HUDEP-2 (cell line): ENCODE results near the gene NEURL1B.

ENCODE experiments used
- DNase-seq, 76 experiments: peaks; one replicate each; lab custom pipeline; 2025; ENCODE audit not compliant: unreplicated experiment in 76 of 76; lab: John Stamatoyannopoulos, UW

Gene NEURL1B

GRCh38 chr5:172608773-172609172 is 32.3 kb upstream of the NEURL1B start:
- DNase-seq = no peak

DNA sequence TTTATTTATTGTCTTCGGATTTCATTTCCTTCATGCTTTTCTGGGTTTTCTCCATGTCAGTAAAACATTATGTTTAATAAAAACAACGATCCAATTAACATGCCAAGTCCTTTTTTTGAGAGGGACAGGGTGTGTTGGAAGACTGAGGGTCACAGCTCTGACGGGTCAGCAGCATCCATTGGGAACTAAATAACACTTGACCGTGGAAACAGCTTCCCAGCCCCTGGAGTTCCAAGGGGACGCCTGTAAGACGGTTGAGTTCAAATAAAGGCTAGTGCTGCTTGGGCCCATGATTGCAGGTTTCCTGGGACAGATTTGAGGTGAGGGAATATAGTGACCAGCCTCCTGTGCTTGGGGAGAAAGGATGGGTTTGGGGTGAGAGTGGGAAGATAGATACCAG is 30.4 kb upstream of the NEURL1B start:
- DNase-seq = no peak

GRCh38 chr5:172611913-172612312 is 29.1 kb upstream of the NEURL1B start:
- DNase-seq = no peak

GRCh38 chr5:172612771-172613170 is 28.3 kb upstream of the NEURL1B start:
- DNase-seq = no peak

DNA sequence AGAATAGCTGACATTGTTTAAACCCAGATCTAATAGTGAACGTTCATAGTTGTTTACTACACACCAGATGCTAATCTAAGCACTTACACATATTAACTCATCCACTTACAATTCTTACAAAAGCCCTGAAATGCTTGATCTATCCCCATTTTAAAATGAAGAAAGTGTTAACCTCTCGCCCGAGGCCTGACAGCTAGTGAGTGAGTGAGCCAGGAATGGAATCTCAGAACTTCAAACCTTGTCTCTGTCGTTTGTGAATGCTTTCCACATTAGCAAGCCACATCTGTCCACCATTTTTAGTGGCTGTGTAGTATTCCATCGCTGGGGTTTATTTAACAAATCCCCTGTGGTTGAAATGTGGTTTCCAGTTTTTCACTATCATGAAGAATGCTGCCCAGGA is 24.9 kb upstream of the NEURL1B start:
- no peak for DNase-seq

DNA sequence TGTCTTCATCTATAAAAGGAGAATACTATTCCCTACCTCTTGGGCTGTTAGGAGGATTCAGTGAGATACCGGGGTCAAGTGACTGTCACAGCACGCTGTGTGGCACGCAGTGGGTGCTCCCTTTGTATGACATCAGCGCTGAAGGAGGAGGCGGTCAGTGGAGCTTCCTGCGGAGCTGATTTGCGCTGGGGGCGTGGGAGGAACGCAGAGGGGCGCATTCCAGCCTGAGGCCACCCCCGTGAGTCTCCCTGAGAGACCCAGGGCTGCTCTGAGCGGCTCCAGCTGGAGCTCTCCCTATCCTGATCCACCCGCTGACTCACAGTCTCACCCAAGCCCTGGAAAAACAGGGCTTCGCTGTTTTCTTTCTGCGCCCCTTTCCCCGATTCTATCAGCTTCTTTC is 24.3 kb upstream of the NEURL1B start:
- DNase-seq = no peak

- DNase-seq = no peak
Measured at GRCh38 chr5:172617817-172618216, 23.2 kb upstream of the NEURL1B start.

DNA sequence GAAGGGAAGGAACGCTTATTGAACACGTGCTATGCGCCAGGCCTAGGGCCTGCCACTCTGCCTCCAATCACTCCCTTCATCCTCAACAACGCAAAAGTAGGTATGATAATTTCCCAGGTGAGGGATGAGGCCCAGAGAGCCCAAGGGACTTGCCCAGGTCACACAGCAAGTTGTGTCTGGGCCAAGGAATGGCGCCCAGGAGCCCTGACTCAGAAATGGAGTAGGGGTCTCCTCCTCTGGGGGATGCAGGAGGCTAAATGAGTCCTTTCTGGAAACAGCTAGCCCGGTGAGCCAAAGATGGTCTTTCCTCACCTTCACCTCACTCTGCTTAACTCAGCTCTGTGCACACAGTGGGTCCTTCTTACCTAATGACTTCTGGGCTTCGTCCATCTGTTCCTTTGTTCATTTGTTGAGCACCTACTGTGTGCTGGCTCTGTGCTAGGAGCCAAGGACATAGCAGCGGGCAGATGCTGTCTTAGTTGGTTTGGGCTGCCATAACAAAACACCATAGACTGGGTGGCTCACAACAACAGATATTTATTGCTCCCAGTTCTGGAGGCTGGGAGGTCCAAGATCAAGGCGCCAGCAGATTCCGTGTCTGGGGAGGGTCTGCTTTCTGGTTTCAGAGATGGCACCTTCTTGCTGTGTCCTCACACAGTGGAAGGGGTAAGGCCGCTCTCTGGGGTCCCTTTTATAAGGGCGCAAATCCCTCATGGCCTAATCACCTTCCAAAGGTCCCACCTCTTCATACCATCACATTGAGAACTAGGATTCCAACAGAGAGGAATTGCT is 22.3 kb upstream of the NEURL1B start:
- DNase-seq = no peak

DNA sequence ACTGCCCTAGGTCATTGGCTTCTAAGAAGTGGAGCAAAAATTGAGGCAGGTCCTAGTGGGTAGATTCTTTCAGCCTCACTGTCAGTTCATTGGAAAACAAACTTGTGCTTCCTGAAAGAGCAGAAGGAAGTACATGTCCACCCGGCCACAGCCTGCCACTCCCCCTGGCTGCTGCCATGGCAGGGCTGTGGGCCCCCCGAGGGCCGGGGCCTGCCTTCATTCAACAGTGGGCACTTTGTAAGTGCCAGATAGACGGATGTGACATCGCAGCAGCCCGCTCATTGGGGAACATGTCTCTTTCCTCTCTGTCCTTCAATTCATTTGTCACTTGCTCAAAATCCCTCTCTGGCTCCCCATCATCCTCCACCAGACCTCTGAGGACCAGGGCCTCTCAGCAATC is 20.6 kb upstream of the NEURL1B start:
- DNase-seq = no peak

DNA sequence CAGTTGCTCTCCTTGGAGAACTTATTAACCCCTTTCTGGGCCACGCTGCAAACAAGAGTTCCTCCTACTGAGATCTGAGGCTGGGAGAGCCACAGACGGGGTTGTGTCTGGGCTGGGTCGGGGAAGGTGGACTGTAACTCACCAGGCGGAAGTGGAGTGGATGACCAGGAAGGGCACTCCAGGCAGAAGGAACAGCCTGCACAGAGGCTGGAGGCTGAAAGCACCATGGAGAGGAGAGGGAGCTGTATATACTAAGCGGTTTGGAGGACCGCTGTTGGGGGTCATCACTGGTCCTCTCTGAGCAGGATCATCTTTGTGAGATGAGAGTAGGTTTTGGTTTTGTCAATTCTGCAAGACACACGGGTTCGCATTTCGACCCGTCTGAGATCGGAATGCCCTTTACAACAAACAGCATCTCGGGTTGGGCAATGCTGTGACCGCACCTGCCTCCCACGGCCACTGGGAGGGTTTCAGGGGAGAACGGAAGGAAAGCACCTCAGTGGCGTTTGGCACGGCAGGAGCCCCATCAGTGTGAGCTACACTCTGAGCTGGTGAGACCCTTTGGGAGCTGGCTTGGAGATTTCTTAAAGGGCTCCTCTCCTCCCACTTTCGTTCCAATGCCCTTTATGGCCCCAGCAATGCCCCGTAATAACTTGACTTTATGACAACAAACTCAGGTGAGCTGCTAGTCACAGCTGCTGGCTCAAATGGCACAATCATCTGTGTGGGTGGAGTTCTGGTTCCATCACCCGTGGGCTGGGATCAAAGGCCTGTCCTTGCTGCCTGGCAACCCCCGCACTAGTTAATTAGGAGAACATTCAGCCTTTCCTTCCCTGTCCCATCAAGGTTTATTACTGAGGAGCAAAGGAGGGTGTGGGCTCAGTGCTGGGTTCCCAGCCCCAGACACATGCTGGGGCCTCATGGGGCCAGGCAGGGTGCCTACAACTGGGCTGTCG is 18.7 kb upstream of the NEURL1B start:
- no peak for DNase-seq

- DNase-seq = no peak
Measured at GRCh38 chr5:172623313-172623980, 17.6 kb upstream of the NEURL1B start.

DNA sequence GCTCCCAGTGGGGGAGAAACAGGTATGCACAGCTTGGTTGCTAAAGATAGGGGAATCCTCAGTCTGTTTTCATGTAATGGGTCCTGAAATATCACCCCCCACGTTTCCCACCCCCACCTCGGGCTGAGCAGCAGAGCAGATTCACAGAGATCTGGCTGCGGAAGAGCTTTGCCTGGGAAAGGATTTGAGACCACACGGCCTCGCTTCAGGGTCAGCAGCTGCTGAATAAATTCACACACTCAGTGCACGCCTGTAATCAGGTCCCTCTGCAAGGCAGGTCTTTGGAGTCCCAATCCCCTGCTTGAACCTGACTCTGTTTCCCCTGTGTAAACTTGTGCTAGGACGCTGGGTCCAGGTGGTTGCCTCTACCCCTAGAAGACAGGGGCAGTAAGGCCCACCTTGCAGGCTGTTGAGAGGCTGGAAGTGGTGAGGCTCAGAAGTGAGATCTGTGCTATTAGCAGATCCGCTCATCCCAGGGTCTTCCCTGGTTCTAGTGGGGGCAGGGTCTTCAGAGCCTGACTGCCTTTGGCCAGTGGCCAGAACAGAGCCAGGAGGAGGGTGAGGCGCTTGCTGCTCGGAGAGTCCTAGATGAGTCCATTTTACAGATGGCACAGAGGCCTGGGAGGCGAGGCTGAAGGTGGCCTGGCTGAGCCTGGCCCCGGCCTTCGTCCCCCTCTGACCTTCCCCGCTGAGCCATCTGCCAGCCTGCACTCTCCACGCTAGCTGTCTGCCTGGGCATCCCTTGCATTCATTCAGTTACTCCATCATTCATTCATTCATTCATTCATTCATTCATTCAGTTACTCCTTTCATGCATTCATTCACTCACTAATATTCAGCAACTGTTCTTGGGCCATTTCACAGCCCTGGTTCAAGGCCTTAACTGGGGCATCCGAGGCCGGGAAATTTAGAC is 16.7 kb upstream of the NEURL1B start:
- no peak for DNase-seq

DNA sequence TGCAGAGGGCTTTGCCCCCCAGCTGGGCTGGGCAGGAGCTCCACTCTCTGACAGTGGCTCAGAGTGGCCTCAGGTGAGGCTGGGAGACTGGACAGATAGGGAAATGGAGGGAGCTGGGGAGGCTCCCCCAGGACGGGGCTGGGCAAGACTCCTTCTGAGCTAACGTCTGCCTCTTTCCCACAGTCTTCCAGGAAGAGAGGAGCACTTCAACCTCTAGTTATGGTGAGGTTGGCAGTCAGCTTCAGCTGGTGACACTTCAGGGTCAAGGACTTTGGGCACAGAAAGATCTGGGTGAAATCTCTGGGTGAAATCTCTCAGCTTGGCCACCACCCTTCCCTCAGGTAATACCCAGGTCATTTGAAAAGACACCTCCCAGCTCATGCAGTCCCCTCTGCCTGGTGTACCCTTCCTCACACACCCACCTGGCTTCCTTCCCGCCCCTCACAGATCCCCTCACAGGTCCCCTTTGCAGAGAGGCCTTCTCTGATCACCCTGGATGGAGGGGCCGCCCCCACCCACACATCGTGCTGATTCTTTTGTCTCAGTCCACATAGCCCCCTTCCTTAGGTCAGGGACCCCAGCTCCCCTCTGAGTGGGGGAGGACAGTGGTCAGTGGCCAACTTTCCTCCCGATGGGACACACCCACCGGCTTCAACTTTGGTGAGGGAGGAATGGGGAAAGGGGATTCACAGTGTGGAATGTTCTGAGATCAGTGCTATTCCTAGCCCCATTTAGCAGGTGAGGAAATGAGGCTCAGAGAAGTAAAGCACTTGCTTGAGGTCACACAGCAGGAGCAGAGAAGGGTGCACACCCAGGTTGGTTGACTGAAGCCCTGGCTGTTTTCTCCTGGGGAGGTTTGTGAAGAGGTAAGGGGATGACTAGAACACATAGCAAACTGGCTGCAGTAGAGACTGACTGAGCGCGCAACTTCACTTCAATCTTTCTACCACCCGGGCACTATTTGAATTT is 15.8 kb upstream of the NEURL1B start:
- no peak for DNase-seq

- no peak for DNase-seq
Measured at GRCh38 chr5:172626031-172626581, 15.0 kb upstream of the NEURL1B start.

GRCh38 chr5:172630082-172630481 is 11.0 kb upstream of the NEURL1B start:
- no peak for DNase-seq

- DNase-seq = no peak
Measured at GRCh38 chr5:172630482-172630881, 10.6 kb upstream of the NEURL1B start.

DNA sequence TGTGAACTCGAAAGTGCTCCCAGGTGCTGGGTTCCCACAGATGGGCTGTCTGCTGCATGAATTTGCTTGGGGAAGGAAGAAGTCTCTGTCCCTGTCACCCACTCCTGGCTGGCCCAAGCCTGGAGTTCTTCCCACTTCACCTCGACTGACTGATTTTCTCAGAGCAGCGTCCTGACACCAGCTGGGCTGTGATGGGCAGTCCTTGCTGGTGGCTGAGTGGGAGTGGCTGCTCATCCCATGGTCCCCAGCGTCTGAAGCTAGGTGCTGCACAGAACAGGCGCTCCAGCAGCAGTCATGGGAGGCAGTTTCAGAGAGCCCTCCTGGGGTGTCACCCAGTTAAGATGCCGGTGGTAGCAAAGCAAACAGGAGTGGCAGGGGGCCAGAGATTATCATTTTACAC is 10.1 kb upstream of the NEURL1B start:
- DNase-seq = no peak

- DNase-seq = no peak
Measured at GRCh38 chr5:172632346-172633092, 8.5 kb upstream of the NEURL1B start.
